Peyer's patch (tissue), 4 donors: ENCODE data around the gene AFG3L2.

Experiments used
- POLR2A ChIP-seq, 2 donors: fragments of 450-650 bp; IDR thresholded peaks; one replicate each; pipeline ENCODE4 v1.5.1; 2017; ENCODE audit warnings: antibody characterized with exemption in 2 of 2, mild to moderate bottlenecking in 2 of 2, moderate library complexity in 2 of 2
- TF ChIP-seq, protein P1 (sequence below), 6 experiments: fragments of 450-650 bp in 4 of 6; fragments of 200-600 bp in 2 of 6; sonication (generic) in 1 of 6; IDR thresholded peaks; one replicate each; pipeline ENCODE4 v1.5.1; 2017 to 2019; ENCODE audit warnings: antibody characterized with exemption in 6 of 6, mild to moderate bottlenecking in 3 of 6, moderate library complexity in 1 of 6

DNA sequence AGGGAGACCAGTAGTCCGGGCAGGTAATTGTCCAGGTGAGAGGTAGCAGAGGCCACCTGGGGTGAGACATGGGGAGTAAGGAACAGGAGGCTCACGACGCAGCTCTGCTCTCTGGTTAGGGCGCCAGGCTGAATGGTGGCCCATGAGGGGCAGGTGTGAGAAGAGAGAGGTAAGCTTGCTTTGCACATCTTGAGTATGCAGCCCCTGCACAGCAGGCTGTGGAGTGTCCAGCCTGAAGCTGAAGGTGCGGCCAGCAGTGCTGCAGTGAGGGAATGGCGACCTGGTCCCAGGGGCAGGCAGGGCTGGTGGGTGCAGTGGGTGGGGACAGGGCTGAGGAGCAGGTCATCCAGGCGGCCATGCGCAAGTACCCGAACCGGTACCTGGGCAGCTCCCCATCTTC, 46.4 kb upstream of the AFG3L2 start:
- no peak for TF ChIP-seq POLR2A (IDR thresholded peaks at IDR 0.05)
- TF ChIP-seq, protein P1, sequence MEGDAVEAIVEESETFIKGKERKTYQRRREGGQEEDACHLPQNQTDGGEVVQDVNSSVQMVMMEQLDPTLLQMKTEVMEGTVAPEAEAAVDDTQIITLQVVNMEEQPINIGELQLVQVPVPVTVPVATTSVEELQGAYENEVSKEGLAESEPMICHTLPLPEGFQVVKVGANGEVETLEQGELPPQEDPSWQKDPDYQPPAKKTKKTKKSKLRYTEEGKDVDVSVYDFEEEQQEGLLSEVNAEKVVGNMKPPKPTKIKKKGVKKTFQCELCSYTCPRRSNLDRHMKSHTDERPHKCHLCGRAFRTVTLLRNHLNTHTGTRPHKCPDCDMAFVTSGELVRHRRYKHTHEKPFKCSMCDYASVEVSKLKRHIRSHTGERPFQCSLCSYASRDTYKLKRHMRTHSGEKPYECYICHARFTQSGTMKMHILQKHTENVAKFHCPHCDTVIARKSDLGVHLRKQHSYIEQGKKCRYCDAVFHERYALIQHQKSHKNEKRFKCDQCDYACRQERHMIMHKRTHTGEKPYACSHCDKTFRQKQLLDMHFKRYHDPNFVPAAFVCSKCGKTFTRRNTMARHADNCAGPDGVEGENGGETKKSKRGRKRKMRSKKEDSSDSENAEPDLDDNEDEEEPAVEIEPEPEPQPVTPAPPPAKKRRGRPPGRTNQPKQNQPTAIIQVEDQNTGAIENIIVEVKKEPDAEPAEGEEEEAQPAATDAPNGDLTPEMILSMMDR (IDR thresholded peaks at IDR 0.05) = no peak
